Measurements from ENCODE around the gene TEX2.

Gene TEX2

GRCh38 chr17:64164596-64165285 lies 98.3 kb downstream of the TEX2 start:
- H3K27ac ChIP-seq = no peak overlapping the region
- TF ChIP-seq CTCF (conservative IDR thresholded peaks at IDR 0.05) = no peak

GRCh38 chr17:64163468-64163867 lies 99.6 kb downstream of the TEX2 start:
- no peak overlapping the region for H3K27ac ChIP-seq
- TF ChIP-seq CTCF (conservative IDR thresholded peaks at IDR 0.05) = no peak

GRCh38 chr17:64162554-64162953 lies 100.5 kb downstream of the TEX2 start:
- TF ChIP-seq CTCF (conservative IDR thresholded peaks at IDR 0.05) = no peak
- no peak overlapping the region for H3K27ac ChIP-seq

- H3K27ac ChIP-seq = no peak overlapping the region
These were observed 101.5 kb downstream of the TEX2 start for GRCh38 chr17:64161380-64162176.

GRCh38 chr17:64160378-64160777 lies 102.7 kb downstream of the TEX2 start:
- no peak for TF ChIP-seq CTCF (conservative IDR thresholded peaks at IDR 0.05)

More at GRCh38 chr17:64161380-64162176, 101.5 kb downstream of the TEX2 start:
- no peak for TF ChIP-seq CTCF (conservative IDR thresholded peaks at IDR 0.05)

GRCh38 chr17:64158831-64159590 lies 104.0 kb downstream of the TEX2 start:
- H3K27ac ChIP-seq = peak overlapping the region; percentile 43

More at GRCh38 chr17:64160378-64160777, 102.7 kb downstream of the TEX2 start:
- no peak overlapping the region for H3K27ac ChIP-seq

More at GRCh38 chr17:64158831-64159590, 104.0 kb downstream of the TEX2 start:
- no peak for TF ChIP-seq CTCF (conservative IDR thresholded peaks at IDR 0.05)

Measured in VCaP (cell line).